ENCODE data around the gene TBC1D17. TPM values are rescaled to one million over a fixed set of nuclear protein-coding genes. Genes with fewer than 3 reads are reported as not detected.

The TBC1D17 gene
- total RNA-seq, 4 donors from 2014 or later, result 9.1 to 44.1 (median 12.5) TPM

- DNase-seq, result no peak
- no peak for TF ChIP-seq CTCF (IDR thresholded peaks at IDR 0.05)
- TF ChIP-seq POLR2A (IDR thresholded peaks at IDR 0.05), result no peak
- intact Hi-C loops (cut with DNase I; ENCODE audit: low total_unique reads), result no loop called here
Observed at GRCh38 chr19:49864890-49865289, 12.6 kb upstream of the TBC1D17 start.

GRCh38 chr19:49866933-49867782, 10.3 kb upstream of the TBC1D17 start, which contains the start of gene PNKP:
PNKP (minus strand) TSS chr19:49867576; CDS start chr19:49867204, 372 bp downstream.
- TF ChIP-seq CTCF (IDR thresholded peaks at IDR 0.05), result no peak
- peak; percentile 33 to 76 for TF ChIP-seq POLR2A (IDR thresholded peaks at IDR 0.05)
- Histone ChIP-seq H3K36me3 (no peaks in the 10 kb centered on the region), H3K4me3 (peak within 1 kb of the TSS; percentile 55 to 91), H3K27me3 (no peaks in the 10 kb centered on the region), H3K9me3 (no peaks in the 10 kb centered on the region), H3K4me1 (peaks cover 0 to 31% of the 10 kb centered on the region in 2 donors), H3K27ac (peak within 1 kb of the TSS; percentile 88 to 93)
- intact Hi-C loops (cut with DNase I; ENCODE audit: low total_unique reads), result no loop called here
- DNase-seq, result peak; percentile 92

More at GRCh38 chr19:49864890-49865289, 12.6 kb upstream of the TBC1D17 start:
- Histone ChIP-seq H3K4me1 (peaks cover 0 to 25% of the 10 kb centered on the region in 2 donors), H3K36me3 (no peaks in the 10 kb centered on the region), H3K27ac (no peak overlapping the region), H3K27me3 (no peaks in the 10 kb centered on the region), H3K4me3 (no peak overlapping the region), H3K9me3 (no peaks in the 10 kb centered on the region)

GRCh38 chr19:49869009-49869483, 8.5 kb upstream of the TBC1D17 start:
- no peaks in the 10 kb centered on the region for H3K9me3 ChIP-seq
- H3K4me1 ChIP-seq, result peaks cover 0 to 31% of the 10 kb centered on the region in 2 donors
- peak in 1 of 2 donors; percentile 43 for TF ChIP-seq POLR2A (IDR thresholded peaks at IDR 0.05)
- TF ChIP-seq CTCF (IDR thresholded peaks at IDR 0.05), result no peak
- peak overlapping the region; percentile 88 to 93 for H3K27ac ChIP-seq
- intact Hi-C loops (cut with DNase I; ENCODE audit: low total_unique reads), result no loop called here
- no peaks in the 10 kb centered on the region for H3K36me3 ChIP-seq
- H3K27me3 ChIP-seq, result no peaks in the 10 kb centered on the region
- peak overlapping the region; percentile 28 to 38 for H3K4me3 ChIP-seq
- no peak for DNase-seq

- Histone ChIP-seq H3K27me3 (no peaks in the 10 kb centered on the region), H3K4me1 (peaks cover 0 to 31% of the 10 kb centered on the region in 2 donors), H3K4me3 (peak overlapping the region; percentile 38 to 48), H3K36me3 (no peaks in the 10 kb centered on the region), H3K9me3 (no peaks in the 10 kb centered on the region), H3K27ac (peak overlapping the region; percentile 88 to 93)
- peak; percentile 79 to 85 for TF ChIP-seq POLR2A (IDR thresholded peaks at IDR 0.05)
- peak in 3 of 4 experiments; percentile 11 to 44 (median 13) for TF ChIP-seq CTCF (IDR thresholded peaks at IDR 0.05)
- intact Hi-C loops (cut with DNase I; ENCODE audit: low total_unique reads), result no loop called here
- peak; percentile 97 to 98 for DNase-seq
Observed at GRCh38 chr19:49869484-49870308, 7.8 kb upstream of the TBC1D17 start.
